B cell (primary cell): ENCODE data around the gene ZNF579. TPM values are rescaled to one million over a fixed set of nuclear protein-coding genes. Genes with fewer than 3 reads are reported as not detected.

Experiments used
- ATAC-seq: fragments of 200-7000 bp; cut with Tn5 transposase; one replicate; pipeline ENCODE4 v1.10.0; 2021; ENCODE audit warnings: low read depth, mild to moderate bottlenecking, moderate number of reproducible peaks, moderate library complexity
- CTCF ChIA-PET: fragments of 350-600 bp; sonication (Branson Sonifier 250); formaldehyde crosslinking; loops from one replicate; lab custom pipeline; 2021; ENCODE audit warnings: antibody characterized with exemption, inconsistent platforms; lab: Charles Lee
- POLR2A ChIA-PET: fragments of 350-600 bp; sonication (Branson Sonifier 250); formaldehyde crosslinking; loops from one replicate; lab custom pipeline; 2021; ENCODE audit warnings: antibody characterized with exemption; lab: Charles Lee
- DNase-seq: peaks from one replicate; pipeline ENCODE4 v3.0.0; 2013
- H2AFZ ChIP-seq: 2 replicates; pipeline ENCODE4 v1.6.1; 2012; ENCODE audit warnings: mild to moderate bottlenecking, low read depth, low read length; ENCODE audit not compliant: insufficient read depth, poor library complexity, severe bottlenecking
- H3K27ac ChIP-seq, 2 donors: 1 replicate in 1 of 2; 2 replicates in 1 of 2; pipeline ENCODE4 v1.5.1; 2012 to 2013; ENCODE audit warnings: low read length in 2 of 2, mild to moderate bottlenecking in 2 of 2, moderate library complexity in 1 of 2
- H3K27me3 ChIP-seq, 4 experiments: fragments of 200-600 bp in 1 of 4; sonication (generic) in 1 of 4; replicated peaks in 1 of 4; 1 replicate in 2 of 4; 2 replicates in 2 of 4; pipeline versions ENCODE4 v1.6.1 to v1.7.0; 2013 to 2016; ENCODE audit warnings: low read length in 3 of 4, mild to moderate bottlenecking in 2 of 4, mixed read lengths in 1 of 4, moderate library complexity in 1 of 4; ENCODE audit not compliant: insufficient read depth in 4 of 4, control insufficient read depth in 3 of 4; ENCODE audit errors: control extremely low read depth in 1 of 4
- H3K36me3 ChIP-seq, 2 experiments: replicated peaks in 1 of 2; 1 replicate in 1 of 2; 2 replicates in 1 of 2; pipeline versions ENCODE4 v1.6.1 to v1.7.1; 2013; ENCODE audit warnings: low read length in 1 of 2; ENCODE audit not compliant: insufficient read depth in 2 of 2, control insufficient read depth in 1 of 2; ENCODE audit errors: control extremely low read depth in 1 of 2, extremely low read depth in 1 of 2
- H3K4me1 ChIP-seq, 2 donors: fragments of 200-600 bp in 1 of 2; sonication (generic) in 1 of 2; 1 replicate in 1 of 2; 2 replicates in 1 of 2; pipeline versions ENCODE4 v1.5.1 to v1.6.1; 2013 to 2017; ENCODE audit warnings: low read length in 2 of 2; ENCODE audit not compliant: control insufficient read depth in 2 of 2, insufficient read depth in 2 of 2
- H3K4me2 ChIP-seq: replicated peaks from 2 replicates; pipeline ENCODE3; 2012; ENCODE audit warnings: mild to moderate bottlenecking, low read depth, low read length; ENCODE audit not compliant: poor library complexity, severe bottlenecking
- H3K4me3 ChIP-seq, 5 experiments: fragments of 200-600 bp in 1 of 5; sonication (generic) in 1 of 5; 1 replicate in 3 of 5; 2 replicates in 2 of 5; pipeline versions ENCODE4 v1.5.1 to v1.7.0; 2011 to 2016; ENCODE audit warnings: low read length in 4 of 5, mild to moderate bottlenecking in 4 of 5, low read depth in 2 of 5, control low read depth in 1 of 5, moderate library complexity in 1 of 5; ENCODE audit not compliant: insufficient read depth in 1 of 5; ENCODE audit errors: control extremely low read depth in 1 of 5, extremely low read depth in 1 of 5
- H3K79me2 ChIP-seq: fragments of 200-600 bp; sonication (generic); one replicate; pipeline ENCODE4 v1.6.0; 2016; ENCODE audit warnings: low read length; ENCODE audit not compliant: control insufficient read depth, insufficient read depth
- H3K9ac ChIP-seq: fragments of 200-600 bp; sonication (generic); 2 replicates; pipeline ENCODE4 v1.6.1; 2017; ENCODE audit warnings: mild to moderate bottlenecking, low read length, moderate library complexity
- H3K9me3 ChIP-seq, 3 donors: one replicate each; pipeline versions ENCODE4 v1.6.1 to v1.7.1; 2013; ENCODE audit warnings: low read length in 2 of 3; ENCODE audit not compliant: control insufficient read depth in 2 of 3, insufficient read depth in 1 of 3; ENCODE audit errors: control extremely low read depth in 1 of 3
- H4K20me1 ChIP-seq: 2 replicates; pipeline ENCODE4 v1.6.0; 2012; ENCODE audit warnings: mild to moderate bottlenecking, low read length; ENCODE audit not compliant: insufficient read depth, control insufficient read depth, poor library complexity, severe bottlenecking
- H3K27ac Mint-ChIP-seq: one replicate; pipeline ENCODE4 v1.8.0; 2021; ENCODE audit warnings: mixed read lengths
- H3K27me3 Mint-ChIP-seq: one replicate; pipeline ENCODE4 v1.8.0; 2021; ENCODE audit warnings: mixed read lengths
- H3K4me1 Mint-ChIP-seq: one replicate; pipeline ENCODE4 v1.8.0; 2021; ENCODE audit warnings: mixed read lengths
- H3K4me3 Mint-ChIP-seq: one replicate; pipeline ENCODE4 v1.8.0; 2021; ENCODE audit warnings: mixed read lengths
- H3K9me3 Mint-ChIP-seq: one replicate; pipeline ENCODE4 v1.8.0; 2022; ENCODE audit warnings: mixed read lengths; ENCODE audit not compliant: insufficient read depth
- CTCF ChIP-seq: fragments of 200-600 bp; IDR thresholded peaks from one replicate; pipeline ENCODE4 v1.8.0; 2022; ENCODE audit warnings: antibody characterized with exemption, mild to moderate bottlenecking
- EZH2 ChIP-seq: IDR thresholded peaks from 2 replicates; pipeline ENCODE4 v1.6.1; 2012; ENCODE audit warnings: borderline replicate concordance, low read depth, mild to moderate bottlenecking, moderate library complexity, low read length; ENCODE audit not compliant: insufficient read depth, poor library complexity, severe bottlenecking
- WGBS: methylation state at CpG from one replicate; pipeline ENCODE4 v1.1.5; 2013; ENCODE audit warnings: missing lambda C conversion rate; ENCODE audit not compliant: insufficient coverage; 5-methylcytosine and 5-hydroxymethylcytosine counted together
- intact Hi-C: fragments of 100-400 bp; cut with micrococcal nuclease; formaldehyde crosslinking; loops from one replicate; pipeline ENCODE4 v1.10.0; 2022
- polyA plus RNA-seq: library from polyadenylated mRNA; depleted of rRNA; stranded (reverse); fragments of >200 nt; gene quantifications from 2 replicates; pipeline ENCODE4 v1.2.3, GENCODE V29; 2012
- total RNA-seq, 2 donors: library from RNA; stranded (reverse); fragments of 120-200 nt in 1 of 2; gene quantifications; 1 replicate in 1 of 2; 2 replicates in 1 of 2; pipeline versions ENCODE4 v1.2.3 to v1.2.4, GENCODE V29; 2013 to 2022

ZNF579 gene
- total and polyA plus RNA-seq, 2 donors (not counting 1 experiment from before 2014, with no cell fraction given) = 3.7 to 10.3 TPM

DNA sequence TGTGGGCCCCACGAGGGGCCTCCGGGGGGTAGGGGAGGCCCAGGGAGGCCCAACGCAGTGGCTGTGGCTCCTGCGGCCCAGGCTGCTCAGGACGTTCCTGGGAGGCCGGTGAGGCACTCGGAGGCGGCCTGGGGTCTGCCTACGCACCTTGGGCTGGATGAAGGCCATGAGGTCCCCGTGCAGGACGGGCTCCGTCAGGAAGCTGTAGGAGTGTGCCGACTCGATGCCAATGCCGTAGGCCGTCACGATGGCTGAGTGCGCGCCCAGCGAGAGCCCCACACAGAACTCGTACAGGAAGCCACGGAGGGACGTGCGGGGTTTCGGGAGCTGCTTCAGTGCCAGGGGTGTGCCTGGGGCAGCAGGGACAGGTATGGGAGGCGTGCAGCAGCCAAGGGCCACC lies 49.7 kb downstream of the ZNF579 start:
- no peak overlapping the region for H3K9ac ChIP-seq
- 92% methylated on average over 26 of the region's 26 CpGs for WGBS
- no peak overlapping the region for H3K4me2 ChIP-seq
- Mint-ChIP-seq H3K4me3 (no peak overlapping the region), H3K27ac (no peak overlapping the region), H3K9me3 (no peaks in the 10 kb centered on the region), H3K4me1 (no peaks in the 10 kb centered on the region), H3K27me3 (peaks cover 4% of the 10 kb centered on the region)
- H3K27me3 ChIP-seq = no peaks in the 10 kb centered on the region
- no peak overlapping the region for H3K4me3 ChIP-seq
- TF ChIP-seq EZH2 (no peak), CTCF (no peak)
- POLR2A ChIA-PET = no interaction called here
- H3K4me1 ChIP-seq = no peaks in the 10 kb centered on the region
- no peak for DNase-seq
- intact Hi-C loops = no loop called here
- no peaks in the 10 kb centered on the region for H4K20me1 ChIP-seq
- CTCF ChIA-PET = no interaction called here
- H2AFZ ChIP-seq = no peak overlapping the region
- H3K36me3 ChIP-seq = no peaks in the 10 kb centered on the region
- no peak for ATAC-seq
- H3K79me2 ChIP-seq = no peaks in the 10 kb centered on the region
- H3K27ac ChIP-seq = no peak overlapping the region
- H3K9me3 ChIP-seq = peaks cover 0 to 4% (median 0%) of the 10 kb centered on the region in 3 donors

DNA sequence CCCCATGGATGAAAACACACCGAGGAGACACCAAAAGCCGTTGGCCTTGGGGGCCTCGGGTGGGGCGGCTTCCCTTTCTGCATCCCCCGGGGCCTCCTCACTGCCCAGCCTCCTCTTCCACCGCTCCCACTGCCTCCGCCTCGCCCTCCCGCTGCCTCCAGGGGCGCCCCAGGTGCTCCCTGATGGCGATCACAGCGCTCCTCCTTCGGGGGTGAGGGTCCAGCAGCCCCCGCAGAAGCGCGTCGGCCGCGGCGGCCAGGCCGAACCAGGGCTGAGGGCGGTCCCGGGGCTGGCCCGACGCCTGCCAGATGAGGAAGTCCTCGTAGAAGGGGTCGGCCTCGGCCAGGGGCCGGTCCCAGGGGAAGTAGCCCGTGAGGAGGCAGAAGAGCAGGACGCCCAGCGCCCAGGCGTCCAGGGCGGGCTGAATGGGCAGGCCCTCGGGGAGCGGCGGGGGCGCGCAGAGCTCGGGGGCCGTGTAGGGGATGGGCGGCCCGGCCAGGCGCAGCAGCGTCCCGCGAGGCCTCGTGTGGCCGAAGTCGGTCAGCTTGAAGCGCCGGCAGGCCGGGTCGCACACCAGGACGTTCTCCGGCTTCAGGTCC lies 50.9 kb downstream of the ZNF579 start:
- H3K9me3 ChIP-seq = peaks cover 0 to 4% (median 0%) of the 10 kb centered on the region in 3 donors
- no peaks in the 10 kb centered on the region for H3K79me2 ChIP-seq
- H3K36me3 ChIP-seq = no peaks in the 10 kb centered on the region
- peaks cover 9% of the 10 kb centered on the region for H3K27me3 Mint-ChIP-seq
- H3K27ac ChIP-seq = no peak overlapping the region
- TF ChIP-seq CTCF = no peak
- no peak for TF ChIP-seq EZH2
- H3K9ac ChIP-seq = no peak overlapping the region
- H2AFZ ChIP-seq = no peak overlapping the region
- H3K27me3 ChIP-seq = no peaks in the 10 kb centered on the region
- ChIA-PET POLR2A (no interaction called here), CTCF (no interaction called here)
- WGBS = 88% methylated on average over 50 of the region's 56 CpGs
- H3K27ac Mint-ChIP-seq = no peak overlapping the region
- no peaks in the 10 kb centered on the region for H3K4me1 ChIP-seq
- H3K9me3 Mint-ChIP-seq = no peaks in the 10 kb centered on the region
- H3K4me1 Mint-ChIP-seq = no peaks in the 10 kb centered on the region
- no peak overlapping the region for H3K4me2 ChIP-seq
- H4K20me1 ChIP-seq = no peaks in the 10 kb centered on the region
- intact Hi-C loops = no loop called here
- no peak for ATAC-seq
- H3K4me3 ChIP-seq = no peak overlapping the region
- H3K4me3 Mint-ChIP-seq = no peak overlapping the region
- DNase-seq = no peak
